NB4 (cell line): ENCODE results near the gene YWHAQ.

Experiments used
- DNase-seq: peaks from one replicate; pipeline ENCODE4 v3.0.0; 2010; ENCODE audit warnings: low read depth
- H3K4me3 ChIP-seq: one replicate; pipeline ENCODE4 v1.5.1; 2011; ENCODE audit warnings: mild to moderate bottlenecking, low read depth, low read length, moderate library complexity
- MAX ChIP-seq: IDR thresholded peaks from 2 replicates; pipeline ENCODE4 v1.6.1; 2011; ENCODE audit warnings: low read depth, low read length
- MYC ChIP-seq: IDR thresholded peaks from 2 replicates; pipeline ENCODE4 v1.6.1; 2011; ENCODE audit warnings: low read depth, low read length
- POLR2A ChIP-seq: IDR thresholded peaks from 2 replicates; pipeline ENCODE4 v1.6.1; 2011; ENCODE audit warnings: mild to moderate bottlenecking; ENCODE audit not compliant: insufficient read length; ENCODE audit errors: extremely low read depth
- TF ChIP-seq, protein P1 (sequence below): IDR thresholded peaks from one replicate; pipeline ENCODE4 v1.5.1; 2012; ENCODE audit warnings: low read depth, low read length

Gene YWHAQ

DNA sequence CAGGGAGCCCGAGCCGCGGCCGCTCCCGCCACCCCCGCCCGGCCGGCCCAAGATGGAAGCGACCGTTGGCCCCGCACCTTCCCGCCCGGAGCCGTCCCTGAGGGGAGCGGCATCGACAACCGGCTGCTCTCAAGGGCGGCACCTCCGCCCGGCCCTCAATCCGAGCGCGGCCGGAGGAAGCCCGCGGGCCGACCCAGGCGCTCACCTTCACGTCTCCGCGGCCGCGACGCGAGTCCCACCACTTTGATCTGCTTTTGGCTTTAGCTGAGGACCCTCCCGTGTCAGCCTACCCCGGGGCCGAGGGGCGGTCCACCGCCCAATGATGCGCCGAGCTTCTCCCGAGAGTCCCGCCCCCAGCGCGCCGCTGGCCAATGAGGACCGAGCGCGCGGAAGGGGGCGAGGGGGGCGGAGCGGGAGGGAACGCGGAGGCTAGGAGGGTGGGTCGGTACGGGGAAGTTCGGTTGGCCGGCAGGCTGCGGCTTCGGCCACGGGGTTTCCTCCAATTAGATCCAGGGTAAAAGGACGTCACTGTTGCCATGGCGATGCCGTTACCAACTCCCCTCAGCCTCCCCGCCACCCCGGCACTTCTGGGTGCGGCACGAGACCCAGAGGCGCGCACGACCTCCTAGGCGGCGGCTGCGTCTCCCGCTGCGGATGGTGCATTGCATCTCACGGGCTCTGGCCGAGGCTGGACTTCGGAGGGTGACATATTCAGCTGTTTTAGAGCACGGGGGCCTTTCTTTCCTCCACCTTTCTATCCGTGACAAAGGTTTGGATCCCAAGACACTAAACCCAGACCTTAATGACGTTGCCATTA is at the start of gene YWHAQ:
TSS of gene YWHAQ (minus strand) at position 262 of the 817 bp plus-strand sequence. CDS start 545 bp downstream, outside the sequence.
- TF ChIP-seq, protein P1, sequence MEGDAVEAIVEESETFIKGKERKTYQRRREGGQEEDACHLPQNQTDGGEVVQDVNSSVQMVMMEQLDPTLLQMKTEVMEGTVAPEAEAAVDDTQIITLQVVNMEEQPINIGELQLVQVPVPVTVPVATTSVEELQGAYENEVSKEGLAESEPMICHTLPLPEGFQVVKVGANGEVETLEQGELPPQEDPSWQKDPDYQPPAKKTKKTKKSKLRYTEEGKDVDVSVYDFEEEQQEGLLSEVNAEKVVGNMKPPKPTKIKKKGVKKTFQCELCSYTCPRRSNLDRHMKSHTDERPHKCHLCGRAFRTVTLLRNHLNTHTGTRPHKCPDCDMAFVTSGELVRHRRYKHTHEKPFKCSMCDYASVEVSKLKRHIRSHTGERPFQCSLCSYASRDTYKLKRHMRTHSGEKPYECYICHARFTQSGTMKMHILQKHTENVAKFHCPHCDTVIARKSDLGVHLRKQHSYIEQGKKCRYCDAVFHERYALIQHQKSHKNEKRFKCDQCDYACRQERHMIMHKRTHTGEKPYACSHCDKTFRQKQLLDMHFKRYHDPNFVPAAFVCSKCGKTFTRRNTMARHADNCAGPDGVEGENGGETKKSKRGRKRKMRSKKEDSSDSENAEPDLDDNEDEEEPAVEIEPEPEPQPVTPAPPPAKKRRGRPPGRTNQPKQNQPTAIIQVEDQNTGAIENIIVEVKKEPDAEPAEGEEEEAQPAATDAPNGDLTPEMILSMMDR: no peak
- TF ChIP-seq POLR2A (peak; percentile 82), MYC (peak; percentile 13; the same call in 1 of the 2 replicates), MAX (peak; percentile 68)
- H3K4me3 ChIP-seq: peak within 1 kb of the TSS; percentile 96
- peak; percentile 100 for DNase-seq

GRCh38 chr2:9680082-9680481 is 49.3 kb upstream of the YWHAQ start:
- no peak for DNase-seq
- H3K4me3 ChIP-seq: no peak overlapping the region
- TF ChIP-seq MAX: no peak
- TF ChIP-seq MYC: no peak
- TF ChIP-seq, protein P1: no peak
- TF ChIP-seq POLR2A: no peak

- no peak for DNase-seq
- no peak for TF ChIP-seq MYC
- no peak for TF ChIP-seq MAX
- TF ChIP-seq, protein P1: no peak
- no peak overlapping the region for H3K4me3 ChIP-seq
Observed at GRCh38 chr2:9679218-9679617, 48.4 kb upstream of the YWHAQ start.

- DNase-seq: no peak
- TF ChIP-seq, protein P1: no peak
- TF ChIP-seq MAX (no peak), MYC (no peak), POLR2A (no peak)
- no peak overlapping the region for H3K4me3 ChIP-seq
Observed at GRCh38 chr2:9678544-9678943, 47.7 kb upstream of the YWHAQ start.

DNA sequence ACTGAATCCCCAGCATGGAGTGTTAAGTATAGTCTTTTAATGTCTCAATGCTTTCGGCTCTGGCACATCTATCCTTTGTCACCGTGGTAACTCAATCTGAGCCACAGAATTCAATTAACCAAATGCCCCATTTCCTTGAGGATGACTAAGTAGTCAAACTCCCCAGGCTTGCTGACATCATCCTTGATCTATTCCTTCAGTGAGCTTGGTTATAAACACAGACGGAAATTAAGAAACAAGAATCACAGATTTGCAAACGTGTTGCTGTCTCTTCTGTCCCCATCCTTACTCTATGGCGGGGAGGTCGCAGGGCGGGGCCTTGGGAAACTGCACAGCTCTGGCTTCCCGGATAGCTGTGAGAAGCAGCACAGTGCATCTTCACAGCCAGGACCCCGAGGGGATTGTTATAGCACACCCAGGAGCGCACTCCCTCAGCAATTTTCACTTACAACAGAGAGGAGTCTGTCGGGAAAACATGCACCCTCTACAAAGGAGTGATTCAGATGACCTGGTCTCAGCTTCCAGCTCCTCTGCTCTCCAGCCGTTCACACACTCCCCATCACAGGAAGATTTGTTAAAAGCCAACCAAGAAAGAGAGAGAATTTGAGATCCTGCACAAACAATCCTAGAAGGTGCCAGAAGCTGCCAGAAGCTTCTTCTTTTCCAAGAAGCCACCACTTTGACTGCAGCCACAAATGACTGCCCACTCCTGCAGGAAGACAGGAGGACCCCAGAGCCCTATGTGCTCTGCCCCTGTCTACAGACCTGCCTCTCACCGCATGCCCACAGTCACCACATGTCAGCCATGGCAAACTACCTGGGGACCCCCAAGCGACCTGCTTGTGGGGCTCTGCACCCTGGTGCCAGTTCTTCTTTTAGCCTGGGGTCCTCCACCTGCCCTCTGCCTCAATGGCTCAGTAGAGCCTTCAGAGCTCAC is 44.9 kb upstream of the YWHAQ start:
- TF ChIP-seq MAX: no peak
- TF ChIP-seq, protein P1: no peak
- no peak for TF ChIP-seq POLR2A
- DNase-seq: peak; percentile 74
- no peak overlapping the region for H3K4me3 ChIP-seq
